ENCODE results near the gene ABR.
A peak's percentile ranks its signal among the peaks of the same experiment; 100 is the strongest.
"Not testable (repeated sequence)": the region's sequence is repeated elsewhere in the genome, so short reads cannot be mapped to it uniquely, and the experiment has no call there.

Gene ABR

GRCh38 chr17:1145311-1145986 lies 34.3 kb downstream of the ABR start:
- DNase-seq = no peak

DNA sequence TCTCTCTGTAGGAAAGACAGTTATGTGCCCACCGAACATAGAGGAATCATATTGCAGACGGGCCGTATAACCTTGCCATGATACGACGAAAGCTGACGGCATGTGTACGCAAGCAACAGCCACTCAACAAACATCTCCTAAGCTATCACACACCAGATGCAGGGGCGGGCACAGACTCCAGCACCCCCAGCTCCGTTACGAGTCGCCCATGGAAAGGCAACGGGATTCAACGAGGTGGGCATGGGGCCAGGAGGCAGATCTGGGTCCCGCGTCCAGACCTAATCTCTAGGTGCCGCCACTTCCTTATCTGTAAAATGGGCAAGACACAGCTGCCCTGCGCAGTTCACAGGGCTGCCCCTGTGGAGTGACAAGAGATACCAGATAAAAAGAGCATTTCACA lies 35.6 kb downstream of the ABR start:
- no peak for DNase-seq

DNA sequence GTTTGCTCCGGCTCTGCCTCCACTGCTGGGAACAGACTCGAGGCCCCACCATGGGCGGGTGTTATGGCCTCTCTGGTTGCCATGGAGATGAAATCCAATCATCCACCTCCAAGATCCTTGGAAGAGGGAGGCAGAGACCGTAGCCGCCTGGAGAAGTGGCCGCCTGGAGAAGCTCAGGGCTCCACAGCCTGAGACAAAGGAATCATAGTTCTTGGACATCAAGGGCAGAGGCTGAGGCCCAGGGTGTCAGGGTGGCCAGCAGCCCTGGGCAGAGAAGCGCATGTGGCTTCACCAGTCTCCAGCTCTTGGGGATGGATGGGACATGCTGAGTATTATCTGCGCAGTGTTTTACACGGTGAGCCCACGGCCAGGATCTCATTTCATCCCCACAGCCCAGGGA lies 36.2 kb downstream of the ABR start:
- DNase-seq = no peak

DNA sequence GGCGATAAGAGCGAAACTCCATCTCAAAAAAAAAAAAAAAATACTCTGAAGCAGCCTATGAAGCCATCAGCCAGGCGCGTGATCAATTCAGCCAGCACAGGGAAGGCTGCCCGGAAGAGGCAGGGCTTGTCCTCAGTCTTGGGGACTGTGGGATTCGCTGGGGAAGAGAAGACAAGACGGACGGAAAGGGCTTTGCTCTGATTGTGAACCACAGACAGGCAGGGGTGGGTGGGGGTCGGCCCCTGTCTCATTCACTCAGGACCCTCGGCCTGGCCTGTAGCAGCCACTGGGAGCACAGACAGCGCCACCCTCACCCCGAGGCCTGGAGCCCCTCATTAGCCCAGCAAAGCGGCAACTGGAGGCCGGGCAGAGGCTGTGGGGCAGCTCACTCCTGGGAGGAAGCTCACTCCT lies 37.2 kb downstream of the ABR start:
- no peak for DNase-seq

GRCh38 chr17:1137465-1137894 lies 42.3 kb downstream of the ABR start:
- no peak for DNase-seq

GRCh38 chr17:1136748-1137147 lies 43.0 kb downstream of the ABR start:
- no peak for DNase-seq

DNA sequence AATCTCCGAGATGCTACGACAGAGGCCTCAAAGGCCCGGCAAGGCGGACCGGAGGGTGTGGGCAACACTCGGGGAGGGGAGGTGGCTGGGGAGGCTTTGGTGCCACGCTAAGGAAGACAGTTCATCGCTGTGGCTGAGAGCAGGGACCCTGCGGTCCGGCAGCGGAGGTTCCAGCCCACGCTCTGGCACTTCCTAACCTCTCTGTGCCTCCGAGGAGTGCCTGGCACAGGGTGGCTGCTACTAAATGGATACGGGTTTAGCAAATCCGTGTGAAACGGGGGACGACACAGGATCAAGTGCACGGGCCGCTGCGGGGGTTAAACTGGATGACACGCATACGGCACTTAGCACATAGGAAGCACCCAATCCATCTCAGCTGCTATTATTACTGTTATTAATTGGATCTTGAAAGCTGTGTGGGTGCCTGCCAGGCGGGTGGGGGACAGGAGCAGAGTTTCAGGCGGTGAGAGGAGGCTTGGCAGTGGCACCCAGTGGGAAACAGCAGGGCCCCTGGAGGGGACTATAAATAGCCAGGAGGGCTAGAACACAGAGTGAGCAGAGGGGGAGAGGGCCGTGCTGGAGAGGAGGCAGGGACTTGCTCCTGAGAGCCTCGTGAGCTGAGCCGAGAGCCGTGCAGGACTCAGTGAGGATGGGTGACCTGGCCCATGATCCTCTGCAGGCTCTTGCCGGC lies 45.0 kb downstream of the ABR start:
- DNase-seq = no peak

GRCh38 chr17:1130191-1130590 lies 49.6 kb downstream of the ABR start:
- DNase-seq = no peak

- DNase-seq = not testable (repeated sequence)
Measured at GRCh38 chr17:1128463-1128862, 51.3 kb downstream of the ABR start.

DNA sequence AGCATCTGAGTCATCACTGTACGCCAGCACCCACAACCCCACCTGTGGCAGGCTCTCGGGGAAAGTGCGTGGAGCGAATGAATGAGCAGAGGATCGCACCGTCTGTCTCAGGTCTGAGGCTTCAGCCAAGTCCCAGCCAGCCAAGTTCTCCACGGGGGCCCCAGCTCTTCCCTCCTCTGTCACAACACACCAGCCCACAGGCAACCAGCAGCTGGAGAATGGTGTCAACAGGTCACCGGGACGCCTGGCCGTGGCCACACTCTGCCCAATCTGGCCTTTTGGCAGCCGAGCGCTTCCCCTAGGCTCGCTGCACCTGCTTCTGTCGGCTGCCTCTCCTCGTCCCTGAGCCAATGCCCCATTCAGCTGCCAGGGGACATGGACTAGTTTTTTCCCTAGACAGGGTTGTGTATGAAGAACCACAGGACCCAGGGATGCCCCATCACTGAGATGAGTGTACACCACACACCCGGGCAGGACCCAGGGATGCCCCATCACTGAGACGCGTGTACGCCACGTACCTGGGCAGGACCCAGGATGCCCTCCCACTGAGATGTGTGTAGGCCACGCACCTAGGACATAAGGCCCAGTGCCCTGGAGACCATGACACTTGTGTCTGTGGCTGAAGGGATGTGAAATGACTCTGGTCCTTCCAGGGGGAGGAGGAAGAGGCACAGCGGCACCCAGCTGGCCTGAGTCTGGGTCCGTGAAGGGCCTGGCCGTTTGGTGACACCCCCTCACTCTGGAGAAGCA lies 52.8 kb downstream of the ABR start:
- no peak for DNase-seq

DNA sequence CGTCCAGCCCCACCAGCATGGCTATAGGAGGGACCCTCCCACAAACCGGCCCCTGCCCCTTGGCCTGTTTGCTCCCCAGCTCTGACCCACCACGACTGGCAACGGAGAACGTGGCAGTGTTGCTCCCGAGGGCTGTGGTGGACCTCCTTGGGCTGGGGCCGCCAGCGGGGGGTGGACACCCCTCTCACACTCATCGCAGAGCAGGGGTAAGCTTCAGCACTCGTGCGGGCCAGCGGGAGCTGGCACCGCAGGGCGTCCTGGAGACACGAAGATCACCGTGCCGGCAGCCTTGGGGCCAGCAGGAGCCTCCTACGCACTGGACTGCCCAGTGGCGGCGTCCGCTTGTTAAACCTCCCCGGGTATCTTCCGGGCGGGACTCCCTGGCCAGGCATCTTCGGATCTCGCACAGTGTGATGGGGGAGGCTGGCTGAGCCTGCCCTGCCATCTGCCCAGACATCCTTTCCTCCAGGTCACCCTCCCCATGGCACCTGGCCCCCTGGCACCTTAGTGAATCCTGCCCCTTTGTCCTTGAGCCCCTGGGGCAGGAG lies 53.5 kb downstream of the ABR start:
- no peak for DNase-seq

DNA sequence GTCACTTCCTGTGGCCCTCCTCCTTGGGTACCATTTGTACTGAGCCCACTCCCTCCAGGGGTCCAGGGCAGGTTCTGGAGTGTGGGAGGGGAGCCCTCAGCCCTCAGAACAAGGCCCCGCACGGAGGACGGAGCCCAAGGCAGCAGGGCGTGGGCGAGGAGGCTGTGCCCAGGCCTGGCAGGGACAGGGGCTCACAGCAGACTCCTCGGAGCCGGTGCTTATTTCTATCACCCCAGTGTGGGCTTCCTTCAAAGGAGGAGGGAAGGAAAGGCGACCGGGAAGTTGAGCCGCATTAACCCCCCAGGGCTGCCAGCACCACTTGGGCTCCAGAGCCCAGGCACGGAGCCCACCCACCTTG lies 54.0 kb downstream of the ABR start:
- no peak for DNase-seq

GRCh38 chr17:1124896-1125787 lies 54.6 kb downstream of the ABR start:
- no peak for DNase-seq

DNA sequence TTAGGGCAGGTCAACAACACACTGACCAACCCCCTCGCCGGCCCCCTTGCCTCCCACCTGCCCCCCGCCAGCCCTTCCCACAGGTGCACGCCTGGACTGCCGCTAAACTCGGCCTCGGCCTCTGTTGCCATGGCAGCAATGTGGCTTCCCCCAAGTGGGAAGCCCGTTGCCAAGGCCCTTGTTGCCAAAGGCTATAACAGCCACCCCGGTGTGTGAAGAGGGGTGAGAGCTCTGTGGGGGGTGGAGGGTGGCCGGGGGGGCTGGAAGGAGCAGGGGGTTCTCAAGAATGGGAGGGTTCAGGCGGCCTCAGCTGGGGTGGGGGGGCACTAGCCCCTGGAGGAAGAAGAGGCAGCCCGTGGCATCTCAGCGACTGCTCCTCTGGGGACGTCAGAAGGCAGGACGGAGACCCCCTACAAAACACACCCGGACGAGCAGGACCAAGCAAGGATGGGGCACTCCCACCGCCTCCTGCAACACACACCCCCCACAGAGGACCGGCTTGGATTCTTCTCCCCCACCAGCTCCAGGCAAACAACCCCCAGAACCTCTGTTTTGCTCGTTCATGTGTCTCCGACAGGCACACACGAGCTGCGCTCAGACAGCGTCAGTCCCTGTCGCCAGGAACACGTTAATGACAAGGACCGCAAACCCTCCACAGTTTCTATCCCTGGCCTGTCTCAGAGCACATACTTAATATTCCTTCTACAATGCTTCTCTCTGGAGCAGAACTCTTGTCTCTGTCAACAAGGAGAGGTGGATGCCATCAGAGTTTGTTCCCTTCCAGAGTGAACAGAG lies 55.7 kb downstream of the ABR start:
- DNase-seq = no peak

- DNase-seq = no peak
Measured at GRCh38 chr17:1123393-1123831, 56.4 kb downstream of the ABR start.

- peak; percentile 85 for DNase-seq
Measured at GRCh38 chr17:1122533-1123392, 57.0 kb downstream of the ABR start.

DNA sequence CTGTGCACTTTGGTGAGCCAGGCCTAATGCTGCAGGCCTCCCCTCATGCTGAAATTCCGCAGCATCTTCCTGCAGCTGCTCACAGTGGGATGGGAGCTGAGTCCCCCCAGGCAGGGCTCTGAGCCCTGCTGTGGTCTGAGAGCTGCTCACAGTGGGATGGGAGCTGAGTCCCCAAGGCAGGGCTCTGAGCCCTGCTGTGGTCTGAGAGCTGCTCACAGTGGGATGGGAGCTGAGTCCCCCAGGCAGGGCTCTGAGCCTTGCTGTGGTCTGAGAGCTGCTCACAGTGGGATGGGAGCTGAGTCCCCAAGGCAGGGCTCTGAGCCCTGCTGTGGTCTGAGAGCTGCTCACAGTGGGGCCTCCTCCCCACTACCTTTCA lies 58.4 kb downstream of the ABR start:
- not testable (repeated sequence) for DNase-seq

GRCh38 chr17:1120596-1121441 lies 59.0 kb downstream of the ABR start:
- no peak for DNase-seq

GRCh38 chr17:1119924-1120323 lies 59.9 kb downstream of the ABR start:
- DNase-seq = no peak

DNA sequence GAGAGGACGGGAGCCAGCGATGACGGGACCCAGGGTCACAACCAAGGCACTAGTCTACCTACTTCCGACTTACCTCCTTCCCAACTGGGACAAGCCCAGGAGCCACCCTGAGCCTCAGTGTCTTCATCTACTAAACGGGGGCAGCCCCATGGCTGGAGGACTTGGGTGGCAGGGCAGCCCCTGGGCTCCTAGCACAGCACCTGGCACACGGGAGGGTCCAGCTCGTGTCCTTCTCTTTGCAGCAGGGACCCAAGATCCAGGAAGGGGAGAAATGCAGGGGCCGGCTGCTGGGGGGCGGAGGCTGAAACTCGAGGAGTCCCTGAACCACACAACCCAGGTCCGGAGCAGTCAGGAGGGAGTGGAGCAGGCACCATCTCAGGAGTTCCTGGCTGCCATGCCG lies 63.2 kb downstream of the ABR start:
- DNase-seq = no peak
